ENCODE data around the gene HTRA2. TPM values are rescaled to one million over a fixed set of nuclear protein-coding genes. Genes with fewer than 3 reads are reported as not detected.

The HTRA2 gene
- total RNA-seq, 1 donor from 2014 or later = 31.4 TPM

- intact Hi-C loops (cut with DNase I) = no loop called here
- peaks cover 4% of the 10 kb centered on the region for H3K4me1 ChIP-seq
- no peaks in the 10 kb centered on the region for H3K36me3 ChIP-seq
- H3K27ac ChIP-seq = no peak overlapping the region
- H3K4me3 ChIP-seq = no peak overlapping the region
- ATAC-seq (no peak), DNase-seq (no peak)
- no peak for TF ChIP-seq CTCF (IDR thresholded peaks at IDR 0.05)
- no peaks in the 10 kb centered on the region for H3K9me3 ChIP-seq
- H3K27me3 ChIP-seq = no peaks in the 10 kb centered on the region
These were observed 36.5 kb downstream of the HTRA2 start for GRCh38 chr2:74566076-74566753.

GRCh38 chr2:74566754-74567085, 37.0 kb downstream of the HTRA2 start:
- Histone ChIP-seq H3K9me3 (no peaks in the 10 kb centered on the region), H3K27me3 (no peaks in the 10 kb centered on the region), H3K27ac (no peak overlapping the region), H3K4me1 (peaks cover 4% of the 10 kb centered on the region), H3K36me3 (no peaks in the 10 kb centered on the region), H3K4me3 (no peak overlapping the region)
- ATAC-seq (no peak), DNase-seq (no peak)
- intact Hi-C loops (cut with DNase I) = no loop called here
- TF ChIP-seq CTCF (IDR thresholded peaks at IDR 0.05) = no peak

GRCh38 chr2:74567881-74568280, 38.1 kb downstream of the HTRA2 start:
- TF ChIP-seq CTCF (IDR thresholded peaks at IDR 0.05) = no peak
- no peaks in the 10 kb centered on the region for H3K27me3 ChIP-seq
- H3K4me1 ChIP-seq = peaks cover 4% of the 10 kb centered on the region
- DNase-seq (no peak), ATAC-seq (peak; percentile 83)
- no peaks in the 10 kb centered on the region for H3K36me3 ChIP-seq
- no peak overlapping the region for H3K4me3 ChIP-seq
- intact Hi-C loops (cut with DNase I) = no loop called here
- H3K27ac ChIP-seq = no peak overlapping the region
- no peaks in the 10 kb centered on the region for H3K9me3 ChIP-seq

- H3K27me3 ChIP-seq = no peaks in the 10 kb centered on the region
- ATAC-seq (no peak), DNase-seq (no peak)
- H3K36me3 ChIP-seq = no peaks in the 10 kb centered on the region
- intact Hi-C loops (cut with DNase I) = no loop called here
- no peaks in the 10 kb centered on the region for H3K9me3 ChIP-seq
- H3K27ac ChIP-seq = no peak overlapping the region
- H3K4me1 ChIP-seq = peaks cover 16% of the 10 kb centered on the region
- H3K4me3 ChIP-seq = no peak overlapping the region
- no peak for TF ChIP-seq CTCF (IDR thresholded peaks at IDR 0.05)
These were observed 40.0 kb downstream of the HTRA2 start for GRCh38 chr2:74569686-74570085.

GRCh38 chr2:74571058-74571457, 41.3 kb downstream of the HTRA2 start:
- Histone ChIP-seq H3K9me3 (no peaks in the 10 kb centered on the region), H3K27me3 (no peaks in the 10 kb centered on the region), H3K4me3 (no peak overlapping the region), H3K4me1 (peaks cover 17% of the 10 kb centered on the region), H3K36me3 (no peaks in the 10 kb centered on the region), H3K27ac (no peak overlapping the region)
- TF ChIP-seq CTCF (IDR thresholded peaks at IDR 0.05) = no peak
- intact Hi-C loops (cut with DNase I) = no loop called here
- DNase-seq (no peak), ATAC-seq (peak; percentile 23)
